A549 (cell line): ENCODE data around the gene CRTC3.

ENCODE experiments used
- BCL3 ChIP-seq: fragments of >200 bp; sonication (Bioruptor Twin); formaldehyde crosslinking; IDR thresholded peaks from 3 replicates; pipeline ENCODE4 v1.6.1; 2016
- CEBPB ChIP-seq, 2 experiments: fragments of >200 bp in 1 of 2; sonication (Bioruptor Twin) in 1 of 2; formaldehyde crosslinking in 1 of 2; IDR thresholded peaks; 2 replicates each; pipeline ENCODE4 v1.6.1; 2012 to 2016
- CTCF ChIP-seq: fragments of >200 bp; sonication (Bioruptor Twin); formaldehyde crosslinking; IDR thresholded peaks from 3 replicates; pipeline ENCODE4 v1.5.1; 2016
- EP300 ChIP-seq, 2 experiments: fragments of >200 bp; sonication (Bioruptor Twin); formaldehyde crosslinking; IDR thresholded peaks; 2 replicates in 1 of 2; 3 replicates in 1 of 2; pipeline ENCODE4 v1.6.1; 2016 to 2017
- FOSL2 ChIP-seq, 2 experiments: fragments of 450-650 bp in 1 of 2; fragments of >200 bp in 1 of 2; sonication (Bioruptor Twin) in 1 of 2; formaldehyde crosslinking; IDR thresholded peaks; 2 replicates each; pipeline versions ENCODE4 v1.5.0 to v1.6.1; 2016 to 2020; ENCODE audit warnings: mild to moderate bottlenecking in 1 of 2, moderate library complexity in 1 of 2
- JUNB ChIP-seq: fragments of >200 bp; sonication (Bioruptor Twin); formaldehyde crosslinking; IDR thresholded peaks from 2 replicates; pipeline ENCODE4 v1.6.1; 2016
- KDM1A ChIP-seq: fragments of 200-600 bp; sonication (generic); IDR thresholded peaks from 2 replicates; pipeline ENCODE4 v1.6.1; 2016; ENCODE audit warnings: low read depth, mild to moderate bottlenecking
- MAX ChIP-seq: IDR thresholded peaks from 2 replicates; pipeline ENCODE4 v1.6.1; 2012
- POLR2A ChIP-seq: IDR thresholded peaks from 2 replicates; pipeline ENCODE4 v1.6.1; 2012; ENCODE audit warnings: mild to moderate bottlenecking, low read length
- RAD21 ChIP-seq, 2 experiments: fragments of >200 bp in 1 of 2; sonication (Bioruptor Twin) in 1 of 2; formaldehyde crosslinking in 1 of 2; IDR thresholded peaks in 1 of 2; conservative IDR thresholded peaks in 1 of 2; 2 replicates in 1 of 2; 3 replicates in 1 of 2; pipeline ENCODE4 v1.6.1; 2012 to 2018; ENCODE audit warnings: inconsistent platforms in 1 of 2
- USF2 ChIP-seq: fragments of 450-650 bp; IDR thresholded peaks from 2 replicates; pipeline ENCODE4 v1.6.1; 2014; ENCODE audit warnings: antibody characterized with exemption

GRCh38 chr15:90691982-90692773, 162.5 kb downstream of the CRTC3 start:
- TF ChIP-seq POLR2A = no peak
- no peak for TF ChIP-seq CEBPB (IDR thresholded peaks at IDR 0.05)
- TF ChIP-seq EP300 (IDR thresholded peaks at IDR 0.05) = no peak
- no peak for TF ChIP-seq KDM1A
- TF ChIP-seq JUNB = no peak
- TF ChIP-seq CTCF = no peak
- TF ChIP-seq USF2 = no peak
- no peak for TF ChIP-seq RAD21 (conservative IDR thresholded peaks at IDR 0.05 in 1 of 2, IDR thresholded peaks at IDR 0.05 in 1 of 2)
- no peak for TF ChIP-seq FOSL2 (IDR thresholded peaks at IDR 0.05)
- no peak for TF ChIP-seq FOSL2 (CRISPR knock-in tag; IDR thresholded peaks at IDR 0.05)
- no peak for TF ChIP-seq MAX
- TF ChIP-seq BCL3 = no peak
